ENCODE measurements around the gene MEX3D.

Gene MEX3D

GRCh38 chr19:1584500-1585242, 16.5 kb upstream of the MEX3D start:
- ChIA-PET POLR2A (interaction anchor here (0.5 to 1.0 kb wide), 2 partner anchors 8 to 482 kb away, joined by 3 to 4 read pairs; partner anchors contain the start of gene MBD3), CTCF (interaction anchor here (0.6 kb wide), 1 partner anchor 81 kb away, joined by 3 read pairs; no protein-coding TSS in a partner anchor)
- Histone ChIP-seq H3K4me3 (ENCODE audit: low read depth, low read length) (no peak overlapping the region), H3K9me3 (ENCODE audit: control insufficient read depth, insufficient read depth, low read depth, low read length) (no peaks in the 10 kb centered on the region), H3K4me1 (ENCODE audit: control insufficient read depth, insufficient read depth, low read length) (no peaks in the 10 kb centered on the region), H3K27ac (ENCODE audit: extremely low read depth, low read depth, low read length) (no peak overlapping the region), H3K36me3 (ENCODE audit: control insufficient read depth in 2 of 2, insufficient read depth in 1 of 2, low read length in 2 of 2) (peaks cover 25 to 61% of the 10 kb centered on the region in 2 experiments; a peak in 2 of 3 replicates)
- no peak for TF ChIP-seq ZNF768 (tag by site-specific recombination; IDR thresholded peaks at IDR 0.05)
- TF ChIP-seq ZBTB6 (tag by site-specific recombination; IDR thresholded peaks at IDR 0.05): no peak
- no peak for TF ChIP-seq ZSCAN18 (tag by site-specific recombination; IDR thresholded peaks at IDR 0.05)
- no peak for TF ChIP-seq ZEB2 (tag by site-specific recombination; IDR thresholded peaks at IDR 0.05)
- no peak for TF ChIP-seq ZNF239 (tag by site-specific recombination; IDR thresholded peaks at IDR 0.05)
- TF ChIP-seq ATF2 (tag by site-specific recombination; IDR thresholded peaks at IDR 0.05; ENCODE audit: low read depth): no peak
- TF ChIP-seq ZNF518A (tag by site-specific recombination; conservative IDR thresholded peaks at IDR 0.05; ENCODE audit: low read depth): no peak
- no peak for TF ChIP-seq ZNF174 (tag by site-specific recombination; IDR thresholded peaks at IDR 0.05)
- TF ChIP-seq ZNF433 (tag by site-specific recombination; IDR thresholded peaks at IDR 0.05; ENCODE audit: low read depth): no peak
- TF ChIP-seq REST (tag by site-specific recombination; IDR thresholded peaks at IDR 0.05): no peak
- no peak for TF ChIP-seq ZNF747 (tag by site-specific recombination; IDR thresholded peaks at IDR 0.05)
